Gastroesophageal sphincter (tissue), 3 donors: ENCODE data around the gene APOL2.

ENCODE experiments used
- EP300 ChIP-seq: sonication (generic); formaldehyde crosslinking; IDR thresholded peaks from one replicate; pipeline ENCODE4 v1.6.1; 2017; ENCODE audit warnings: antibody characterized with exemption, mild to moderate bottlenecking
- POLR2A ChIP-seq, 2 donors: fragments of 450-650 bp; IDR thresholded peaks; one replicate each; pipeline ENCODE4 v1.6.1; 2017; ENCODE audit warnings: antibody characterized with exemption in 2 of 2, mild to moderate bottlenecking in 2 of 2, moderate library complexity in 1 of 2
- POLR2AphosphoS5 ChIP-seq: sonication (generic); formaldehyde crosslinking; IDR thresholded peaks from one replicate; pipeline ENCODE4 v1.6.1; 2017; ENCODE audit warnings: antibody characterized with exemption
- TF ChIP-seq, protein P1 (sequence below), 4 experiments: fragments of 200-600 bp in 2 of 4; fragments of 450-650 bp in 2 of 4; sonication (generic) in 1 of 4; IDR thresholded peaks; one replicate each; pipeline ENCODE4 v1.5.1; 2017 to 2019; ENCODE audit warnings: antibody characterized with exemption in 4 of 4, mild to moderate bottlenecking in 2 of 4, moderate library complexity in 2 of 4

DNA sequence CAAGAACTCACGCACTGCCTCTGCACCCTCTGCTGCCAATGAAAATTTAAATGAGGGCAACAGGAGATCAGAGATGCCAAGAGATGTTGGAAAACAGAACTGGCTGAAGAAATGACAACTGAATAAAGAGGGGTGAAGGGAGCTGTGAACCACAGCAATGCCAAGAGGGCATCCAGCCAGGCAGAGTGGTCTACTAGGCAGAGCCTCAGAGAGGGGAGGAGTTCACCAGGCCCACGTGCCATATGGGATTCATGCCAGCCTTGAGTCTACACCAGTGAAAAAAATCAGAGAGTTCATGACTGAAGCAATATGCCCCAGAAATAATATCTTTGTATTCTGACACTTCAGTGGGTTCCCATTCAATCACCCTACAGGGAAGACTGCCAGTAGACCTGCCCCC, 4.4 kb downstream of the APOL2 start:
- no peak for TF ChIP-seq EP300
- TF ChIP-seq, protein P1, sequence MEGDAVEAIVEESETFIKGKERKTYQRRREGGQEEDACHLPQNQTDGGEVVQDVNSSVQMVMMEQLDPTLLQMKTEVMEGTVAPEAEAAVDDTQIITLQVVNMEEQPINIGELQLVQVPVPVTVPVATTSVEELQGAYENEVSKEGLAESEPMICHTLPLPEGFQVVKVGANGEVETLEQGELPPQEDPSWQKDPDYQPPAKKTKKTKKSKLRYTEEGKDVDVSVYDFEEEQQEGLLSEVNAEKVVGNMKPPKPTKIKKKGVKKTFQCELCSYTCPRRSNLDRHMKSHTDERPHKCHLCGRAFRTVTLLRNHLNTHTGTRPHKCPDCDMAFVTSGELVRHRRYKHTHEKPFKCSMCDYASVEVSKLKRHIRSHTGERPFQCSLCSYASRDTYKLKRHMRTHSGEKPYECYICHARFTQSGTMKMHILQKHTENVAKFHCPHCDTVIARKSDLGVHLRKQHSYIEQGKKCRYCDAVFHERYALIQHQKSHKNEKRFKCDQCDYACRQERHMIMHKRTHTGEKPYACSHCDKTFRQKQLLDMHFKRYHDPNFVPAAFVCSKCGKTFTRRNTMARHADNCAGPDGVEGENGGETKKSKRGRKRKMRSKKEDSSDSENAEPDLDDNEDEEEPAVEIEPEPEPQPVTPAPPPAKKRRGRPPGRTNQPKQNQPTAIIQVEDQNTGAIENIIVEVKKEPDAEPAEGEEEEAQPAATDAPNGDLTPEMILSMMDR (IDR thresholded peaks at IDR 0.05): no peak
- no peak for TF ChIP-seq POLR2AphosphoS5
- TF ChIP-seq POLR2A (IDR thresholded peaks at IDR 0.05): no peak
